SKM-1 (cell line): Measurements from ENCODE around the gene KLHDC4.
"Not testable (repeated sequence)": the region's sequence is repeated elsewhere in the genome, so short reads cannot be mapped to it uniquely, and the experiment has no call there.

Experiments used
- DNase-seq: peaks from one replicate; lab custom pipeline; 2025; ENCODE audit not compliant: unreplicated experiment; lab: John Stamatoyannopoulos, UW

The KLHDC4 gene

DNA sequence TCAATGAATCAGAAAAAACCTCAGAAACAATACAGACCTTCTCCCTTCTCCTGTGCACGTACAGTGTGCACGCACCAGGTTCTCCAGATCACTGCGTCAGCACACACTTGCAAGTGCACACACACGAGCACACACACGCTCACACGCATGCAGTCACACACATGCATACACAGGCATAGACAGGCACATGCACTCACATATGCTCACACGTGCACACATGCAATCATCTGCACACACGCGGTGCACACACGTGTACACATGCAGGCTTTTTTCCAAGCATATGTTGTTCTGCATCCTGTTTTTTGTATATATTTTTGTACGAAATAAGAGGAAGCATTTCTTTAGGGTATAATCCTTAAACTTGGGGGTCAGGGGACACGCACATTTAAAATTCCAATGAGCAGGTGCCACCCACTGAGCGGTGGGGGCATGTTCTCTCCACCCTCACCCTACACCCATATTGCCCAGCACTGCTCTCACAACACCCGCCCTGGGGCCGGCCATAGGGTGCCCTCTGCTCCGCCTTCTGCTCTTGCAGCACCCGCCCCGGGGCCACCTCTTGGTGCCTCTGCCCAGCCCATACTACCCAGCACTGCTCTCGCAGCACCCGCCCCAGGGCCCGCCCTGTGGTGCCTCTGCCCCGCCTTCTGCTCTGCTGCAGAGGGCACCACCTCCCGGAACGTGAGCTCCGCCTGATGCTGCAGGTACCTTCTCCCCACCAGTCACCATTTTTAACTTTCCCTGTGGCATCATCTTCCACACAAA lies 20.9 kb downstream of the KLHDC4 start:
- no peak for DNase-seq

DNA sequence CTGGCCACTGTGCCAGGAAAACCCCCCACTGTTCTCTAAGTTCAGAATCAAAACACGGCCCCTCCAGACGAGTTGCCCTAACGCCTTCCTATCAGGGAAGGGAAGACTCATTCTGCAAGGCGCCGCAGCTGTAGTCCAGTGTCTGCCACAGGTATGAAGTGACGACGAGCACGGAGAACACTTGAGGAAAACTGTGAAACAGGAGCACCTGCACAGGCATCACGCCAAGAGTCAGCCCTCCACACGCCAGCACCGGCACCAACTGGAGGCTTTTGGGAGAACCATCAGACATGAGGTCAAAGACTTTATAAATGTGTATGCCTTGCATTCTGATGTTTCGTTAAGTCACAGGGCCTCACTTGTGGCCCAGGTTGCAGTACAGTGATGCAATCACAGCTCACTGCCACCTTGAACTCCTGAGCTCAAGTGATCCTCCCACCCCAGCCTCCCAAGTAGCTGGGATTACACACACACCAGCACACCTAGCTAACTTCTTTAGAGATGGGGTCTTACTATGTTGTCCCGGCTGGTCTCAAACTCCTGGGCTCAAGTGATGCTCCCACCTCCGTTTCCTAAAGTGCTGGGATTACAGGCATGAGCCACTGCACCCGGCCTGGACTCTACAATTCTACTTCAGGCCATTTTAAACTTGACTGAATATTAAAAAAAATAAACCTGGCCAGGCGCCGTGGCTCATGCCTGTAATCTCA lies 22.9 kb downstream of the KLHDC4 start:
- no peak for DNase-seq

DNA sequence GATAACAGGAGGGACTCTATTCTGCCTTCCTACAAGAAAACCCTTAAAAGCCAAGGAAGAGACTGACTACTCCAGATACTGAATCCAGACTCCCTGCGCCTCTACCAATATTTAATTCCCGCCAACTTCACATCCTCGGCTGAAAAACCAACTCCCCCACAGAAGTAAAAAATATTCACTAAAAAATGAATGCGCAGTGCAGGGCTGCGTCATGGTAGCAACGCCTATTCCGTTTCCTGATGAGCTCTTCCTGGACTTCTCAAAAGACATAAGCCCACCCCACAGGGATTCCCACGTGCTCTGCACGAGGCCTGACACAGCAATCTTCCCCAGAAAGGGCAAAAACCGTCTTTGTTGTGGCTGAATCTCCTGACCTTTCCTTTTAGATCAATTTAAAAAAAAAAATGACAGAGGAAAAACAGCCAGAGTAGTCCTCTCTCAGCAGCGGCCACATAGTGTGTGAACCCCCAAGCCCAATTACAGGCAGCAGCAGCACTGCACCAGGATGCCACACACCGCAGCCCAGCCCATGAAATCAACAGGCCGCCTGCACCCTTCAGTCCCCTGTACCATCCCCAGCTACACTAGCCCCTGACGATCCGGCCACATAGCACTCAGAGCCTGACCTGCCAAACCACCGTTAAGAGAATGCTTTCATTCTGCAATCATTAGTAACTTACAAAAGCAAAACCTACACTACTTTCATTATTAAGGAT lies 23.9 kb downstream of the KLHDC4 start:
- no peak for DNase-seq

DNA sequence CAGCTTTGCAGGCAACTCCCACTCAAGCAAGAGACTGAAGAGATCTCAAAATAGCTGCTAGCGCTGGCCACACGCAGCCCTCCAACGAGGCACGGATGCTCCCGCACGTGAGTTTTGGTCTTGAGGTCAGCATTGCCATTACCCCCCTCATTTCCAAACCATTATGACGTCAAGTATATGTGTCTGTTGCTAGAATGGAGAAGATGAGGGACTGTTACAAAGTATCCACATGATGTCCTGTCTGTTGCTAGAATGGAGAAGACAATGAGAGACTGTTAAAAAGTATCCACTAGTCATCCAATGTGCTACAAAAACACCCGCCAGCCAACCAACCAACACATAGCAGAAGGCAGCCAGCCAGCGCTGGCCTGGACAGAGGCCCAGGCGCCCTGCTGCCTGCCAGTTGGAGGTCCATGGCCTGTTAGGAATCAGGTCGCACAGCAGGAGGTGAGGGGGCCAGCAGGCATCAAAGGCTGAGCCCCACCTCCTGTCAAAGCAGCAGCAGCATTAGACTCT lies 24.8 kb downstream of the KLHDC4 start:
- no peak for DNase-seq

DNA sequence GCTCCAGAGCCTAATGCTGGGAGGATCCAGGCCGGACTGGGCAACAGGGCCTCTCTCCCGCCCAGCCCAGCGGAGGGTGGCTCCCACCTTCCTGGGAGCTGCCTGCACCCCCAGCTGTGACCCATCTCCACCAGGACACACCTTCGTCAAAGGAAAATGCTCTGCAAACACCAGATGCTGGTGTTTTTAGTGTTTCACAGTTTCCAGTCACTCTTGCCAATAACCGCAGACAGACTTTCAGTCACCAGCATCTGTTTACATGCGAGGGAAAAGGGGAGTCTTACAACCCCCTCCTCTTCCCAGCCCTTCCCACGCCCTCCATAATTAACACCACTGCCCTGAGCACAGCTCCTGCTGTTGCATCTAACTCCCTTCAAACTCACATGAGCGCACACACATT lies 25.3 kb downstream of the KLHDC4 start:
- no peak for DNase-seq

DNA sequence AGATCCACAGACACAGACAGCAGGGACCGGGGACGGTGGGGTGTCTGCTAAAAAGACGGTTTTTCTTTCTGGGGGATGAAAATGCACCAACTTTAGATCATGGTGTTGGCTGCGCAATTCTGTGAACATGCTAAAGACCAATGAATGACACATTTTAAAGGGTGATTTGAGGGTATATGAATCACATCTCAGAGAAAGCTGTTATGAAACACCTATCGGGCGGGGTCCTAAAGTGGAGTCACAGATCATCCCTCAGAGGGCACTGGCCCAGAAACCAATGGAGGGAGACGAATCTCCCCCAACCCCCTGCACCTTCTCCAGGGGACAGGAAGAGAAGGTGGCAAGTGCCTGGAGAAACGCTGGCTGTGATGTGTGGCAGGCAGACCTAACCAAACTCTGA lies 26.0 kb downstream of the KLHDC4 start:
- no peak for DNase-seq

DNA sequence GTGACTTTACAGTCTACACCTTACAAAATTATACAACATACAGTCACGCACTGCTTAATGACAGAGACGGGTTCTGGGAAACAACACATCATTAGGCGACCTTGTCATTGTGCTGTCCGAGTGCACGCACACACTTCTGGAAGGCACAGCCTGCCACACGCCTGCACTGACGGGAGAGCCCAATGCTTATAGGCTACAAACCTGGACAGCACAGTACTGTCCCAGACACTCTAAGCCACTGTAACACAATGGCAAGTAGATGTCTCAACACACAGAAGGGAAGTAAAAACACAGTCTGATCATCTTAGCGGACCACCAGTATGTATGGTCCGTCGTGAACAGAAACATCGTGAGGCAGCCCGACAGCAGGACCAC lies 29.8 kb downstream of the KLHDC4 start:
- no peak for DNase-seq

DNA sequence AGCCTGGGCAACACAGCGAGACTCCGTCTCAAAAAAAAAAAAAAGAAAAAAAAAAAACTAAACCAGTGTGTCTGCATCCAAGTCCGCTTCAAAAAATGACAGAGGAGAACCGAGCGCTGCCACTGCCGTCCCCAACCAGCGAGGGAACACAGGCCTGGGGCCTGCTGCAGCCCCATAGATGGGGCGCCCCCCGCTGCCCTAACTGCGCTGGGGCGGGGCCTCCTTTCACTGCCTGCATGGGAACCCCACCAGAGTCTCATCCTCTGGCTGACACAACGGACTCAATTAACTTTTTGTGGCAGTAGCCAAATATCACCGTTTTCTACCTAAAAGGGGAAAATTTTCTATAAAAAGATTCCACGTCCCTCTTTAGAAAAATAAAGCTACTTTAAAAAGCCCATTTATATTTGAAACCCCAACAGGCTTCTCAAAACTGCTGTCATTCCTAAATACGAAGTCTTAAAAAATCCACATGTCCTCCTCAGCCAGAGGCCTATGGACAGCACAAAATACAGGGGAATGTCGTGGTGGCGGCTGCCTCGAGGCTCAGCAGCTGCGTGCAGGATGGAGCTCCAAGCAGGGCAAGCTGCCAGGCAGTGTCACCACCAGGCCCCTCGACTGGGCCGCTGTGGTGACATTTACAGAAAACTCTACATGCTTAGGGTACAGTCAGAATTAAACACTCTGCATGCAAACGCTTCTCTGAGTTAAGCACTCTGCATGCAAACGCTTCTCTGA lies 30.3 kb downstream of the KLHDC4 start:
- DNase-seq, result no peak

DNA sequence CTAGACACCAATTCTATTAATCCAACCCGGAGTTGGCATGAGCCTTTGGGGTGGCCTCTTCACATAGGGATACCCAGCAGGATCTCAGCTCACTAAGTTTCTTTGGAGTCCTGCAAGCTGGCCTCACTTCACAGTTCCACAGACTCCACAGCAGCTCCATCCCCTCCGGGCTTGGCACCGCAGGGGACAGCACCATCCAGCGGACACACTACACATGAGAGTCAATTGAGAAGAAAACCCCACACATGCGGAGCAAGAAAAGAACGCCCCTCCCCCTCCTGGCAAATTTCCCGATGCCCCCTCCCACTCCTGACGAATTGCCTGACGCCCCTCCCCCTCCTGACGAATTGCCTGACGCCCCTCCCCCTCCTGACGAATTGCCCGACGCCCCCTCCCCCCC lies 31.1 kb downstream of the KLHDC4 start:
- no peak for DNase-seq

DNA sequence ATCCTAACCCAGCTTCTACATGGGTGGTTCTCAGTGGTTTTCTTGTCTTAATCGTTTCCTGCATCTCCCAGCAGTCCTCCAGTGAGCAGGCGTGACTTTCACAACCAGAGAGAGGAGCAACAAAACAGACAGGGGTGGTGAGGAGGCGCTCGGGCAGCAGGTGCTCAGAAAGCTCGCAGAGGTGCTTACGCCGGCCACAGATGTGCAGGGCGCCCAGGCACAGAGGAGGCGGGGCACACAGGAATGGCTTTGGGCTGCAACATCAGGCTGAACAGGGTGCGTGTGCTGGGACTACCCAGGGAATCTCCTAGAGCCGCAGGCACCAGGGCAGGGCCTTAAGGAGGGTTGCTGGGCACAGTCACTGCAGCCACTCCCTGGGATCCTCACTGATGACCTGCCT lies 32.6 kb downstream of the KLHDC4 start:
- no peak for DNase-seq

DNA sequence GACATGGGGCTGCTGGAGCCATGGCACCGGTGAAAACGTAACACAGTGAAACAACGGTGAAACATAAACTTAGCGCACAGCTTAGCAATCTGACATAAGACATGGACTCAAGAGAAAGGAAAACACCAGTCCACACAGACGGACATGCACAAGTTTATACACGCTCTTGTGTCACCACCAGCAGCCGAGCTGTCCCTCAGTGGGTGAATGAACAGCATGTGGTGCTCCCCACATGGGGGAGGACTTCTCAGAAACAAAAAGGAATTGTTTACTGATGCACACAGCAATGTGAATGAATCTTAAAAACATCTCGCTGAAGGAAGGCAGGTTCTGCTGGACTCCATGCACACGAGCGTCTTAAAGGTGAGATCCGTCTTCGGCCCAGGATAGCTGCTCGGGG lies 34.2 kb downstream of the KLHDC4 start:
- DNase-seq, result no peak

DNA sequence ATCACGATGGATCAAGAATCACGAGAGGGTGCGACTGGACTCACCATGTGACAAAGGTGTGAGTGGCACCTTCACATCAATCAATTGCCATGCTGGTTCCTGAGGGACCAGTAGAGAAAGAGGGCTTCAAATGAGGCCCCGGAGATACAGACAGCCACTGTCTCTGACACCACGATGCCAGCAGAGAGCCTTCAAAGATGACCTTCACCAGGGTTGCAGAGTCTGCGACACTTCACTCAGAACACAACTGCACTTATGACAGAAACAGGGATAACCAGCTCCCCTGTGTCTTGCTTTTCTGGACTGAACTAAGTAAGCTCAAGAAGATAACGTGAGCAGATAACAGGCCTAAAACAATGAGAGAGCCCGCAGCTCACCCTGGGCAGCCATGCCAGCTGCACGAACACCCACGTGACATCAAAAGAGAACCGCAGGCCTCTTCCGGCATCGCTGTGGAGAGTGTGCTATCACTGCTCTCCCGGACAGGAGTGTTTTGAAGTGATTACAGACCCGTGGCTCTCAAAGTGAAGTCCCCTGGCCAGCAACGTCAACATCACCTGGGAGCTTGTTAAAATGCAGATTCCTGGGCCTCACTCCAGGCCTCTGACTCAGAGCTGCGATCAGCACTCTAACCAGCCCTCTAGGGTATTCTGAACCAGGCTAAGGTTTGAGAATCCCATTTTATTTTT lies 36.4 kb downstream of the KLHDC4 start:
- no peak for DNase-seq

DNA sequence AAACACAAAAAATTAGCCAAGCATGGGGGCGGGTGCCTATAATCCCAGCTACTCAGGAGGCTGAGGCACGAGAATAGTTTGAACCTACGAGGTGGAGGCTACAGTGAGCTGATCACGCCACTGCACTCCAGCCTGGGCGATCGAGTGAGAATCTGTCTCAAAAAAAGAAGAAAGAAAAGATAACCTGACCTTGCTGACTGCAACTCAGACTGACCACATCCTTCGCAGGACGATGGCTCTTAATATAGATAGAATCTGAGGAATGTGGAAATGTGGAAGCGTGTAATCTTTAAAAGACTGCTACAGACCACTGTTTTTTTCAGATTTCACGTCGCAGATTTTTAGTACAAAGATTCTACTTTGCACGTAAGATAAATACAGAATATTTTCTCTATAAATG lies 37.8 kb downstream of the KLHDC4 start:
- no peak for DNase-seq

DNA sequence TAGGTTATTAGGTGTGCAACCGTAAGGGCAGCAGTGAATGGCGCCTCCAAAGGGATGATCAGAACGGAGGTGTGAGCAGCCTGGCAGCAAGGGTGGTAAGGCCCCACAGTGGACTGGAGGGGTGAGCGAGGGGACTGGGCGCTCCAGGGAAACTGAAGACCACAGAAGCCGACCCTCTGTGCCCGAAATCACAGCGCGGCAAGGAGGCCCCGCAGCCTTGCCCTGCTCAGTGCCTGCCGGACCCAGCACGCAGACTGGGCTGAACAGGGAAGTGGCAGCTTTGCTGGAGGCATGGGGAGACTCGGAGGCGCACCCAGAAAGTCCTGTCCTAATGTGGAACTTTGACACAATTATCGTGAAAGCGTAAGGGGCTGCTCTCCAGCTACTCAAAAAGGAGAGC lies 38.4 kb downstream of the KLHDC4 start:
- no peak for DNase-seq

DNA sequence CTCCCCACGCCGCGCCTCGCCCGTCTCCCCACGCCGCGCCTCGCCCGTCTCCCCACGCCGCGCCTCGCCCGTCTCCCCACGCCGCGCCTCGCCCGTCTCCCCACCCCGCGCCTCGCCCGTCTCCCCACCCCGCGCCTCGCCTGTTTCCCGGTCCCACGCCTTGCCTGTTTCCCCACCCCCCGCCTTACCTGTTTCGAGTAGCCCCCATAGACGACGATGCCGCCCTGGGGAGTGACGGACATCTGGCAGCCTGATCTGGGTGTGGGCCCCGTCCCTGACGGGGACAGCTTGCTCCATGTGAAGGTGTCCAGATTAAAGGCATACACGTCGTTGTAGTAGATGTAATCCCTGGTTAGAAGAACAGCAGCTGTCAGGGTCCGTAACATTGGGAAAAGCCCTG lies 39.2 kb downstream of the KLHDC4 start:
- not testable (repeated sequence) for DNase-seq

DNA sequence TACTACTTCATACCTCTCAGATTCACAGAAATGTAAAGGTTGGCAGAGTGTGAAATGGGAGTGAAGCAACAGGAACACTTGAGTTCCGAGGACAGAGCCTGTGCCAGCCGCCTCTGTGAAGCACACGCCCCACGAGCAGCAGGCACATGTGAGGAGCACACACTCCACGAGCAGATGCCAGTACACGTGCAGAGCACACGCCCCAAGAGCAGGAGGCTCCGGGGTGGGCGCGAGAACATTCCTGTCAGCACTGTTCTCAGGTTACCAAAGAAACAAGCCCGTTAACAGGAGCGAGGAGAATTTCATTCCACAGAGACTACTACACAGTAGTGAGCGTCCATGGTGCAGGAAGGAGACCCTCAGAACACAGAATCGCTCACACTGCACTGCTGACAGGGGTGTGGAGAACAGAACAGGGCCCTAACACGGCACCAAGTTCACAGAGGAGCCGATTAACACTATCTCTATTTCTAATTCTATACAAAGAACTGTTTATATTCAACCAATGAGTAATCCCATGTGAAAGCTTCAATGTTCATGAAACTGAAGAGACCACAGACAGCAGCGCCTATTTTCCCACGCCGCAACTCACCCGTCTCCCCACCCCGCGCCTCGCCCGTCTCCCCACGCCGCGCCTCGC lies 40.1 kb downstream of the KLHDC4 start:
- DNase-seq, result no peak

DNA sequence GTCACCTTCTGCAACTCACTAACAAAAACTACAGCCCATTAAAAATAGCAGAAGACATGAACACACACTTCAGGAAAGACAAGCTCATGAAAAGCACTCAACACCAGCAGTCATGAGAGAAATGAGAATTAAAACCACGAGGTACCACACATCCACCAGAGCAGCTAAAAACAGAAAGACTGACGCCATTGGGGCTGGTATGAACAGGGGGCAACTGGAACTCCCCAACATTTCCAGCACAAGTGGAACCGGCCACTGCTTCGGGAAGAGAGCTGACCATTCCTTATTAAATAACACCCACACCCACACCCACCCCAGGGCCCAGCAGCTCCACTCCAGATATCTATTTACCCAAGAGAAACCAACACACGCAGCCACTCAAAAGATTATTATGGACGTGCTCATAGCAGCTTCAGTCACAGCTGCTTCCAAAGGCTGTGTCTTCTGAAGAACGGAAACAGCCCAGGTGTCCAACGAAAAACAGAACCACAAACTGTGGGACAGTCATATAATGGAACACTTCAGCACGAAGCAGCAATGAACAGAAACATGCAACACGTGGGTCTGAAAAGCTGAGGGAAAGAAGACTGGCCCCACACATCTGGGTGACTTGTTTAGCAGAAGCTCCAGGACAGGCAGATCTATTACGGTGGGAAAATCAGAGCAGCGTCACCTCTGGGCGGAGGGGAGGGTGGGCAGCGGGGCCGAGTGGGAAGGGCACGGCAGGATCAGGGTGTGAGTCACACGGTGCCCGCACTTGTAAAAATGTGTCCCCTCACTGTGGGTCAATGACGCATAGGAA lies 41.1 kb downstream of the KLHDC4 start:
- no peak for DNase-seq

DNA sequence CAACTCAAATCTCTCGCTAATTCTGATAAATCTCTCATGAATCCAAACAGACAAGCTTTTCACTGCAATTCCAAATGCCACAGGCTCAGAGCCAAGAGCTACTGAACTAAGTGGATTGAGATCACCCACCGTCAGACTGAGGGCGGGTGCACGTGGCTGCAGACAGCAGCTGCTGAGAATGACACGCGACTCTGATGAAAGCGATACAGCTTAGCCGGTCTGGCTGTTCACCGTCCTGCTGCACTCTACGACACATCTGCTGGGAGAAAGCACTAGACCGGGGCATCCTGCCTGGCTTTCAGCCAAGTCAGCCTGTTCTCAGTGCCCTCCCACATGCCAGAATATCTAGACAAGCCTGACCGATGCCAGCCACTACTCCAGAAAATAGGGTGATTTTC lies 42.6 kb downstream of the KLHDC4 start:
- no peak for DNase-seq

DNA sequence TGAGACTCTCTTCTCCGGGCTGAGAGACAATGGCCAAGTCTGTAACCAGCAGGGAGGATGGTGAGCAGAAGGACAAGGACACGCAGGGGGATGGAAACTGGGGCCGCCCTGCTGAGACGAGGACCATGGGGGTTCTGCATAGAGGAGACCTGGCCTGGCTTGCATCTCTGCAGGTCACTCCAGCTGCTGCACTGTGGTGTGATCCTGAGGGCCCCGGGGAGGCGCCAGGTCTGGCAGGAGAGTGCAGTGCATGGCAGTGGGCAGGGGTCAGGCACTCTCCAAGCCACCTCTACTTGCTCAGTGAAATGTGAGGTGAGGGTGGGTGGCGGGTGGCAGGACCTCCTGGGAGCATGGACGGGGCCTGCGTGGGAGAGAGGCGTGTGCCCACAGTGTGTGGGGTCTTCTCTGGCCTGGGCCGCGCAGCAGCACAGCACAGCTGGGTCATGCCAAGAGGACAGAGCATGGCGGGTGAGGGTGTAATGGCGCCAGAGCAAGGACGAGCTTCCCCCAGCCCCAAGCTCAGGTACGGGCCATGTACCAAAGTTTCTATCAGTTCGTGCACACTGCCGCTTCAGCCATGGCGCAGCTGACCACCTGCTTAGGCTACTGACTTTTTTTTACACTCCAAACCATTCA lies 43.1 kb downstream of the KLHDC4 start:
- DNase-seq, result no peak
